HCT116 (cell line): ENCODE data around the gene CHADL. TPM values are rescaled to one million over a fixed set of nuclear protein-coding genes. Genes with fewer than 3 reads are reported as not detected.

Source experiments
- ATAC-seq: fragments of 200-7000 bp; cut with Tn5 transposase; 2 replicates; pipeline ENCODE4 v1.9.1; 2020; ENCODE audit warnings: mild to moderate bottlenecking, moderate library complexity
- BruUV-seq: library from RNA; stranded (reverse); fragments of 400-500 nt; replicated peaks from 2 replicates; lab custom pipeline; 2021; lab: Mats Ljungman, UMichigan
- CTCF ChIA-PET: fragments of 300-600 bp; sonication (Branson Sonifier 250); formaldehyde crosslinking; loops from one replicate; lab custom pipeline; 2021; ENCODE audit warnings: antibody characterized with exemption; lab: Charles Lee
- POLR2A ChIA-PET: fragments of 300-600, 350-600 bp; sonication (Branson Sonifier 250); formaldehyde crosslinking; loops from one replicate; lab custom pipeline; 2021; ENCODE audit warnings: antibody characterized with exemption; lab: Charles Lee
- RAD21 ChIA-PET, 2 experiments: fragments of 300-600 bp; sonication (Branson Sonifier 250); formaldehyde crosslinking; loops; one replicate each; lab custom pipeline; 2023; ENCODE audit warnings: low total read pairs in 2 of 2; ENCODE audit not compliant: uncharacterized antibody in 2 of 2, unreplicated experiment in 2 of 2, low non-redundant PET in 1 of 2; lab: Charles Lee
- DNase-seq: peaks from one replicate; pipeline ENCODE4 v3.0.0-alpha.2; 2010; ENCODE audit warnings: low read depth, low spot score
- H2AFZ ChIP-seq: fragments of 200-600 bp; shearing (Covaris generic), sonication (generic); 2 replicates; pipeline ENCODE4 v1.6.1; 2017; ENCODE audit warnings: low read depth, mixed run types, mixed read lengths, antibody characterized with exemption, low read length; ENCODE audit not compliant: poor library complexity, severe bottlenecking
- H3K27ac ChIP-seq: 2 replicates; pipeline ENCODE4 v1.5.1; 2012; ENCODE audit warnings: low read depth, low read length
- H3K27me3 ChIP-seq: fragments of 200-600 bp; sonication (generic); 2 replicates; pipeline ENCODE4 v1.6.1; 2016; ENCODE audit warnings: mixed run types, low read length, mixed read lengths; ENCODE audit not compliant: insufficient read depth
- H3K36me3 ChIP-seq, 2 experiments: fragments of 200-500 bp in 1 of 2; fragments of 200-600 bp in 1 of 2; sonication (Bioruptor generic) in 1 of 2; sonication (generic) in 1 of 2; 2 replicates each; pipeline versions ENCODE4 v1.5.1 to v1.6.1; 2014 to 2016; ENCODE audit warnings: low read length in 2 of 2, inconsistent platforms in 1 of 2, mixed read lengths in 1 of 2, mixed run types in 1 of 2; ENCODE audit not compliant: insufficient read depth in 2 of 2, control insufficient read depth in 1 of 2
- H3K4me1 ChIP-seq, 2 experiments: fragments of 200-600 bp in 1 of 2; sonication (generic) in 1 of 2; 2 replicates each; pipeline versions ENCODE4 v1.5.1 to v1.6.1; 2012 to 2017; ENCODE audit warnings: low read length in 2 of 2, inconsistent platforms in 1 of 2, mild to moderate bottlenecking in 1 of 2, mixed read lengths in 1 of 2, mixed run types in 1 of 2, moderate library complexity in 1 of 2; ENCODE audit not compliant: insufficient read depth in 2 of 2, control insufficient read depth in 1 of 2
- H3K4me2 ChIP-seq: fragments of 200-600 bp; sonication (generic); 2 replicates; pipeline ENCODE4 v1.6.1; 2017; ENCODE audit warnings: mixed run types, low read length, mixed read lengths
- H3K4me3 ChIP-seq, 2 experiments: fragments of 200-600 bp in 1 of 2; sonication (generic) in 1 of 2; replicated peaks in 1 of 2; 2 replicates each; pipeline ENCODE4 v1.5.1; 2011 to 2016; ENCODE audit warnings: low read length in 2 of 2, control low read depth in 1 of 2, low read depth in 1 of 2, mild to moderate bottlenecking in 1 of 2, mixed read lengths in 1 of 2, mixed run types in 1 of 2
- H3K79me2 ChIP-seq: fragments of 200-600 bp; sonication (generic); 2 replicates; pipeline ENCODE4 v1.6.1; 2017; ENCODE audit warnings: mild to moderate bottlenecking, mixed run types, low read length, moderate library complexity, mixed read lengths; ENCODE audit not compliant: insufficient read depth
- H3K9ac ChIP-seq: fragments of 200-600 bp; sonication (generic); 2 replicates; pipeline ENCODE4 v1.6.1; 2016; ENCODE audit warnings: low read length, mixed read lengths
- H3K9me2 ChIP-seq: fragments of 200-600 bp; sonication (generic), shearing (Covaris generic); 2 replicates; pipeline ENCODE4 v1.6.1; 2017; ENCODE audit warnings: mixed run types, mild to moderate bottlenecking, moderate library complexity; ENCODE audit not compliant: insufficient read depth
- H3K9me3 ChIP-seq, 2 experiments: fragments of 200-500 bp in 1 of 2; fragments of 200-600 bp in 1 of 2; sonication (Bioruptor generic) in 1 of 2; sonication (generic) in 1 of 2; 2 replicates each; pipeline ENCODE4 v1.6.1; 2014 to 2017; ENCODE audit warnings: low read length in 2 of 2, mixed read lengths in 2 of 2, inconsistent platforms in 1 of 2, low read depth in 1 of 2, mild to moderate bottlenecking in 1 of 2, mixed run types in 1 of 2, moderate library complexity in 1 of 2; ENCODE audit not compliant: control insufficient read depth in 1 of 2, insufficient read depth in 1 of 2
- H4K20me1 ChIP-seq: fragments of 200-600 bp; sonication (generic), shearing (Covaris generic); 2 replicates; pipeline ENCODE4 v1.6.1; 2017; ENCODE audit warnings: mixed run types, mild to moderate bottlenecking, moderate library complexity; ENCODE audit not compliant: insufficient read depth
- CEBPB ChIP-seq: IDR thresholded peaks from 2 replicates; pipeline ENCODE4 v1.6.1; 2012; ENCODE audit warnings: low read depth
- ELF1 ChIP-seq: IDR thresholded peaks from 2 replicates; pipeline ENCODE4 v1.6.1; 2012; ENCODE audit warnings: low read depth, borderline replicate concordance
- EZH2 ChIP-seq: fragments of 200-600 bp; sonication (generic); IDR thresholded peaks from 2 replicates; pipeline ENCODE4 v1.6.1; 2017; ENCODE audit warnings: antibody characterized with exemption, mixed run types
- FOSL1 ChIP-seq: IDR thresholded peaks from 2 replicates; pipeline ENCODE4 v1.6.1; 2012; ENCODE audit warnings: low read depth
- POLR2A ChIP-seq: IDR thresholded peaks from 2 replicates; pipeline ENCODE4 v1.7.0; 2011; ENCODE audit warnings: borderline replicate concordance; ENCODE audit not compliant: insufficient read depth, insufficient read length; ENCODE audit errors: extremely low read depth
- SIN3A ChIP-seq: IDR thresholded peaks from 2 replicates; pipeline ENCODE4 v1.6.1; 2012; ENCODE audit warnings: low read depth
- TCF7L2 ChIP-seq: IDR thresholded peaks from 2 replicates; pipeline ENCODE4 v1.7.0; 2011; ENCODE audit warnings: borderline replicate concordance, inconsistent platforms; ENCODE audit not compliant: insufficient read depth, insufficient read length; ENCODE audit errors: extremely low read depth
- ZNF274 ChIP-seq: fragments of 200-500 bp; sonication (Bioruptor generic); IDR thresholded peaks from 2 replicates; pipeline ENCODE4 v1.6.1; 2014; ENCODE audit warnings: mild to moderate bottlenecking, low read depth, low read length, inconsistent platforms
- intact Hi-C: fragments of 100-400 bp; cut with micrococcal nuclease; formaldehyde crosslinking; loops from 2 replicates; pipeline ENCODE4 v1.10.0; 2022
- total RNA-seq: library from RNA; stranded (reverse); gene quantifications from one replicate; pipeline ENCODE4 v1.2.1, GENCODE V29; 2021; ENCODE audit not compliant: unreplicated experiment
- TF ChIP-seq, protein P1 (sequence below): IDR thresholded peaks from 2 replicates; pipeline ENCODE4 v1.6.1; 2012
- TF ChIP-seq, protein P2 (sequence below): IDR thresholded peaks from 2 replicates; pipeline ENCODE4 v1.6.1; 2011; ENCODE audit warnings: mild to moderate bottlenecking, low read length, moderate library complexity; ENCODE audit not compliant: insufficient replicate concordance; ENCODE audit errors: extremely low read depth
- TF ChIP-seq, protein P3 (sequence below): IDR thresholded peaks from 2 replicates; pipeline ENCODE4 v1.6.1; 2012; ENCODE audit warnings: low read depth

CHADL gene
- total RNA-seq, 1 experiment from 2014 or later = 0.47 TPM

DNA sequence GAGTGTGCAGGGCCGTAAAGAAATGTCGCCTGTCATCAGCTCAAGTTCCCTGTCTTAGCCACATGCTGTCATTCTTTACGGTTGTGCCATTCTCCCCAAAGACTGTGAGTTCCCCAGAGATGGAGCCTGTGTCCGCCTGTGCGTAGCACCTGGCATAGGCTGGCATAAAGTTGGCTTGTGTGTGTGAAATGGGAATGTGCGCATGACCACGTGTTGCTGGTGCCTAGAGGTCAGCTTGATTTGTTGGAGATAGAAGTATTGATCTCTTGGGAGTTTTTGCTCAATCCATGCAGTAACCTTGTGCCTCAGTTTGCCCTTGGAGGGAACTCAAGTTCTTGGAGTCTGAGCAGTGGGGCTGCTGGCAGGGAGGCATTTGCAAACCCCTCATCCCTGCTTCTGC is 9.4 kb downstream of the CHADL start:
- Histone ChIP-seq H3K27ac (no peak overlapping the region), H3K9me2 (no peaks in the 10 kb centered on the region), H3K27me3 (no peaks in the 10 kb centered on the region), H3K4me2 (no peak overlapping the region), H3K9me3 (no peaks in the 10 kb centered on the region), H3K9ac (no peak overlapping the region), H3K79me2 (no peaks in the 10 kb centered on the region), H3K4me3 (no peak overlapping the region), H4K20me1 (no peaks in the 10 kb centered on the region), H3K36me3 (no peaks in the 10 kb centered on the region; a peak in 1 of 4 replicates), H3K4me1 (peaks cover 3 to 5% of the 10 kb centered on the region in 2 experiments; a peak in 2 of 4 replicates), H2AFZ (no peak overlapping the region)
- BruUV-seq = no TSS peak
- DNase-seq = no peak
- TF ChIP-seq, protein P1, sequence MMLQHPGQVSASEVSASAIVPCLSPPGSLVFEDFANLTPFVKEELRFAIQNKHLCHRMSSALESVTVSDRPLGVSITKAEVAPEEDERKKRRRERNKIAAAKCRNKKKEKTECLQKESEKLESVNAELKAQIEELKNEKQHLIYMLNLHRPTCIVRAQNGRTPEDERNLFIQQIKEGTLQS = no peak
- TF ChIP-seq, protein P2, sequence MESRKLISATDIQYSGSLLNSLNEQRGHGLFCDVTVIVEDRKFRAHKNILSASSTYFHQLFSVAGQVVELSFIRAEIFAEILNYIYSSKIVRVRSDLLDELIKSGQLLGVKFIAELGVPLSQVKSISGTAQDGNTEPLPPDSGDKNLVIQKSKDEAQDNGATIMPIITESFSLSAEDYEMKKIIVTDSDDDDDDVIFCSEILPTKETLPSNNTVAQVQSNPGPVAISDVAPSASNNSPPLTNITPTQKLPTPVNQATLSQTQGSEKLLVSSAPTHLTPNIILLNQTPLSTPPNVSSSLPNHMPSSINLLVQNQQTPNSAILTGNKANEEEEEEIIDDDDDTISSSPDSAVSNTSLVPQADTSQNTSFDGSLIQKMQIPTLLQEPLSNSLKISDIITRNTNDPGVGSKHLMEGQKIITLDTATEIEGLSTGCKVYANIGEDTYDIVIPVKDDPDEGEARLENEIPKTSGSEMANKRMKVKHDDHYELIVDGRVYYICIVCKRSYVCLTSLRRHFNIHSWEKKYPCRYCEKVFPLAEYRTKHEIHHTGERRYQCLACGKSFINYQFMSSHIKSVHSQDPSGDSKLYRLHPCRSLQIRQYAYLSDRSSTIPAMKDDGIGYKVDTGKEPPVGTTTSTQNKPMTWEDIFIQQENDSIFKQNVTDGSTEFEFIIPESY = no peak
- no peak for TF ChIP-seq ELF1
- no peak for TF ChIP-seq TCF7L2
- intact Hi-C loops = no loop called here
- RAD21 ChIA-PET = no interaction called here
- no peak for ATAC-seq
- CTCF ChIA-PET = no interaction called here
- POLR2A ChIA-PET = no interaction called here

DNA sequence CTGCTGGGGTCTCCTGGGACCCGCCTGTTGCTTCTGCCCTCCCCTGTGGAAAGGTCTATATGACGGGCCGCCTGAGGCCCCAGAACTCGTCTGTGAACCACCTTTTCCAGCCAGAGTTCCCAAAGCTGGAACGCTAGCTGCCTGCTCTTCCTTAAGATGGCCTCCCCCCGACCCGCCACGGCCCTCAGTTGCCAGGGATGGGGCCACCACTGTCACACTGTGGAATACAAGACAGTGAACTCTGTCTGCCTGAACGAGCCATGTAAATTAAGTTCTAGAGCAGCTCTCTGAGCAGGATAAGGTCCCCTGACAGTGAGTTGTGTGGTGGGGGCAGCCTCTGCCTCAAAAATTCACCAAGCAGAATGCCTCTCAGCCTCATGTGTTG is 10.3 kb downstream of the CHADL start:
- H3K36me3 ChIP-seq = no peaks in the 10 kb centered on the region; a peak in 1 of 4 replicates
- H3K79me2 ChIP-seq = no peaks in the 10 kb centered on the region
- H3K9me2 ChIP-seq = no peaks in the 10 kb centered on the region
- DNase-seq (no peak), ATAC-seq (no peak)
- H4K20me1 ChIP-seq = no peaks in the 10 kb centered on the region
- H3K4me2 ChIP-seq = no peak overlapping the region
- ChIA-PET POLR2A (no interaction called here), CTCF (interaction anchor here (0.9 kb wide), 1 partner anchor 287 kb away, joined by 5 read pairs; no protein-coding TSS in a partner anchor), RAD21 (no interaction called here)
- H3K4me1 ChIP-seq = peaks cover 3 to 5% of the 10 kb centered on the region in 2 experiments; a peak in 2 of 4 replicates
- TSS peak; percentile 9 for BruUV-seq
- intact Hi-C loops = no loop called here
- H3K4me3 ChIP-seq = no peak overlapping the region
- no peak overlapping the region for H3K9ac ChIP-seq
- H2AFZ ChIP-seq = no peak overlapping the region
- no peak overlapping the region for H3K27ac ChIP-seq
- no peaks in the 10 kb centered on the region for H3K9me3 ChIP-seq
- no peaks in the 10 kb centered on the region for H3K27me3 ChIP-seq
- TF ChIP-seq SIN3A (no peak), EZH2 (no peak), POLR2A (no peak), ZNF274 (no peak), FOSL1 (no peak), CEBPB (no peak)
- TF ChIP-seq, protein P1 = no peak
- TF ChIP-seq, protein P3, sequence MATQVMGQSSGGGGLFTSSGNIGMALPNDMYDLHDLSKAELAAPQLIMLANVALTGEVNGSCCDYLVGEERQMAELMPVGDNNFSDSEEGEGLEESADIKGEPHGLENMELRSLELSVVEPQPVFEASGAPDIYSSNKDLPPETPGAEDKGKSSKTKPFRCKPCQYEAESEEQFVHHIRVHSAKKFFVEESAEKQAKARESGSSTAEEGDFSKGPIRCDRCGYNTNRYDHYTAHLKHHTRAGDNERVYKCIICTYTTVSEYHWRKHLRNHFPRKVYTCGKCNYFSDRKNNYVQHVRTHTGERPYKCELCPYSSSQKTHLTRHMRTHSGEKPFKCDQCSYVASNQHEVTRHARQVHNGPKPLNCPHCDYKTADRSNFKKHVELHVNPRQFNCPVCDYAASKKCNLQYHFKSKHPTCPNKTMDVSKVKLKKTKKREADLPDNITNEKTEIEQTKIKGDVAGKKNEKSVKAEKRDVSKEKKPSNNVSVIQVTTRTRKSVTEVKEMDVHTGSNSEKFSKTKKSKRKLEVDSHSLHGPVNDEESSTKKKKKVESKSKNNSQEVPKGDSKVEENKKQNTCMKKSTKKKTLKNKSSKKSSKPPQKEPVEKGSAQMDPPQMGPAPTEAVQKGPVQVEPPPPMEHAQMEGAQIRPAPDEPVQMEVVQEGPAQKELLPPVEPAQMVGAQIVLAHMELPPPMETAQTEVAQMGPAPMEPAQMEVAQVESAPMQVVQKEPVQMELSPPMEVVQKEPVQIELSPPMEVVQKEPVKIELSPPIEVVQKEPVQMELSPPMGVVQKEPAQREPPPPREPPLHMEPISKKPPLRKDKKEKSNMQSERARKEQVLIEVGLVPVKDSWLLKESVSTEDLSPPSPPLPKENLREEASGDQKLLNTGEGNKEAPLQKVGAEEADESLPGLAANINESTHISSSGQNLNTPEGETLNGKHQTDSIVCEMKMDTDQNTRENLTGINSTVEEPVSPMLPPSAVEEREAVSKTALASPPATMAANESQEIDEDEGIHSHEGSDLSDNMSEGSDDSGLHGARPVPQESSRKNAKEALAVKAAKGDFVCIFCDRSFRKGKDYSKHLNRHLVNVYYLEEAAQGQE = no peak
- TF ChIP-seq, protein P2 = no peak
